ENCODE data around the gene DENR. TPM values are rescaled to one million over a fixed set of nuclear protein-coding genes. Genes with fewer than 3 reads are reported as not detected.

Gene DENR
- polyA plus RNA-seq, 1 donor from 2014 or later, result 85.1 TPM

GRCh38 chr12:122789637-122790036 is 37.0 kb downstream of the DENR start:
- no peak overlapping the region for H3K4me3 ChIP-seq (ENCODE audit: low read length)
- H4K20me1 ChIP-seq (ENCODE audit: insufficient read depth), result no peaks in the 10 kb centered on the region
- H3K4me2 ChIP-seq (ENCODE audit: low read length), result no peak overlapping the region
- no peaks in the 10 kb centered on the region for H3F3A ChIP-seq (ENCODE audit: insufficient read depth, low read length, poor library complexity, severe bottlenecking)
- no peaks in the 10 kb centered on the region for H3K36me3 ChIP-seq (ENCODE audit: insufficient read depth, low read length)
- H2AFZ ChIP-seq (ENCODE audit: low read depth, low read length), result no peak overlapping the region
- H3K9ac ChIP-seq (ENCODE audit: low read length), result no peak overlapping the region
- H3K27me3 ChIP-seq (ENCODE audit: insufficient read depth, low read depth, low read length), result no peaks in the 10 kb centered on the region
- H3K27ac ChIP-seq (ENCODE audit: low read length), result no peak overlapping the region
- TF ChIP-seq RAD21 (conservative IDR thresholded peaks at IDR 0.05) (no peak), TAF1 (IDR thresholded peaks at IDR 0.05; ENCODE audit: low read depth) (no peak), EP300 (conservative IDR thresholded peaks at IDR 0.05; ENCODE audit: poor library complexity, severe bottlenecking) (no peak), EZH2 (IDR thresholded peaks at IDR 0.05; ENCODE audit: borderline replicate concordance, insufficient read depth, low read length, poor library complexity, severe bottlenecking) (no peak), CTCF (IDR thresholded peaks at IDR 0.05; ENCODE audit: poor library complexity, severe bottlenecking) (no peak), REST (IDR thresholded peaks at IDR 0.05; ENCODE audit: borderline replicate concordance) (no peak)
- no peaks in the 10 kb centered on the region for H3K9me2 ChIP-seq (ENCODE audit: insufficient read depth, low read length)
- no peaks in the 10 kb centered on the region for H3K9me3 ChIP-seq (ENCODE audit: low read length)
- no peaks in the 10 kb centered on the region for H3K79me2 ChIP-seq (replicated peaks; ENCODE audit: insufficient read depth, low read length)

- H4K20me1 ChIP-seq (ENCODE audit: insufficient read depth), result no peaks in the 10 kb centered on the region
- no peaks in the 10 kb centered on the region for H3K36me3 ChIP-seq (ENCODE audit: insufficient read depth, low read length)
- H3K27ac ChIP-seq (ENCODE audit: low read length), result no peak overlapping the region
- H3K9me2 ChIP-seq (ENCODE audit: insufficient read depth, low read length), result no peaks in the 10 kb centered on the region
- no peak overlapping the region for H3K4me3 ChIP-seq (ENCODE audit: low read length)
- H3K79me2 ChIP-seq (replicated peaks; ENCODE audit: insufficient read depth, low read length), result no peaks in the 10 kb centered on the region
- no peaks in the 10 kb centered on the region for H3K9me3 ChIP-seq (ENCODE audit: low read length)
- H2AFZ ChIP-seq (ENCODE audit: low read depth, low read length), result no peak overlapping the region
- TF ChIP-seq SMC3 (conservative IDR thresholded peaks at IDR 0.05; ENCODE audit: poor library complexity), result no peak
- TF ChIP-seq REST (IDR thresholded peaks at IDR 0.05; ENCODE audit: borderline replicate concordance), result no peak
- TF ChIP-seq TAF1 (IDR thresholded peaks at IDR 0.05; ENCODE audit: low read depth), result no peak
- no peak for TF ChIP-seq POLR2AphosphoS5 (IDR thresholded peaks at IDR 0.05)
- no peak for TF ChIP-seq CTCF (IDR thresholded peaks at IDR 0.05; ENCODE audit: poor library complexity, severe bottlenecking)
- TF ChIP-seq RAD21 (conservative IDR thresholded peaks at IDR 0.05), result no peak
- TF ChIP-seq MXI1 (conservative IDR thresholded peaks at IDR 0.05; ENCODE audit: poor library complexity, severe bottlenecking), result no peak
- TF ChIP-seq EZH2 (IDR thresholded peaks at IDR 0.05; ENCODE audit: borderline replicate concordance, insufficient read depth, low read length, poor library complexity, severe bottlenecking), result no peak
- TF ChIP-seq EP300 (conservative IDR thresholded peaks at IDR 0.05; ENCODE audit: poor library complexity, severe bottlenecking), result no peak
- H3K9ac ChIP-seq (ENCODE audit: low read length), result no peak overlapping the region
- H3F3A ChIP-seq (ENCODE audit: insufficient read depth, low read length, poor library complexity, severe bottlenecking), result no peaks in the 10 kb centered on the region
- no peaks in the 10 kb centered on the region for H3K27me3 ChIP-seq (ENCODE audit: insufficient read depth, low read depth, low read length)
- no peak overlapping the region for H3K4me2 ChIP-seq (ENCODE audit: low read length)
These were observed 37.9 kb downstream of the DENR start for GRCh38 chr12:122790393-122791075.

Measured in neural cell (in vitro differentiated cells).